ENCODE measurements around the gene ERRFI1. TPM values are rescaled to one million over a fixed set of nuclear protein-coding genes. Genes with fewer than 3 reads are reported as not detected.

The ERRFI1 gene
- total and polyA plus RNA-seq, 4 donors: 60.7 to 424 (median 106) TPM

- no peaks in the 10 kb centered on the region for H3K9me3 ChIP-seq (ENCODE audit: control insufficient read depth in 4 of 4, low read length in 3 of 4)
- no peak for DNase-seq (ENCODE audit: low spot score)
- peaks cover 2 to 24% (median 12%) of the 10 kb centered on the region in 4 donors for H3K4me1 ChIP-seq (ENCODE audit: control insufficient read depth in 4 of 4, insufficient read depth in 4 of 4, low read length in 3 of 4)
- no peak overlapping the region for H3K4me3 ChIP-seq (ENCODE audit: low read depth in 1 of 3, low read length in 3 of 3)
- TF ChIP-seq FOXA1 (IDR thresholded peaks at IDR 0.05): no peak
- TF ChIP-seq, protein P1, sequence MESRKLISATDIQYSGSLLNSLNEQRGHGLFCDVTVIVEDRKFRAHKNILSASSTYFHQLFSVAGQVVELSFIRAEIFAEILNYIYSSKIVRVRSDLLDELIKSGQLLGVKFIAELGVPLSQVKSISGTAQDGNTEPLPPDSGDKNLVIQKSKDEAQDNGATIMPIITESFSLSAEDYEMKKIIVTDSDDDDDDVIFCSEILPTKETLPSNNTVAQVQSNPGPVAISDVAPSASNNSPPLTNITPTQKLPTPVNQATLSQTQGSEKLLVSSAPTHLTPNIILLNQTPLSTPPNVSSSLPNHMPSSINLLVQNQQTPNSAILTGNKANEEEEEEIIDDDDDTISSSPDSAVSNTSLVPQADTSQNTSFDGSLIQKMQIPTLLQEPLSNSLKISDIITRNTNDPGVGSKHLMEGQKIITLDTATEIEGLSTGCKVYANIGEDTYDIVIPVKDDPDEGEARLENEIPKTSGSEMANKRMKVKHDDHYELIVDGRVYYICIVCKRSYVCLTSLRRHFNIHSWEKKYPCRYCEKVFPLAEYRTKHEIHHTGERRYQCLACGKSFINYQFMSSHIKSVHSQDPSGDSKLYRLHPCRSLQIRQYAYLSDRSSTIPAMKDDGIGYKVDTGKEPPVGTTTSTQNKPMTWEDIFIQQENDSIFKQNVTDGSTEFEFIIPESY (IDR thresholded peaks at IDR 0.05): peak; percentile 31
- H3K9ac ChIP-seq (ENCODE audit: low read depth in 1 of 2, low read length in 2 of 2): peak overlapping the region in 1 of 2 donors; percentile 1
- H3K27me3 ChIP-seq (ENCODE audit: control insufficient read depth in 4 of 4, insufficient read depth in 4 of 4, low read length in 3 of 4): no peaks in the 10 kb centered on the region
- peaks cover 3 to 60% (median 49%) of the 10 kb centered on the region in 4 donors for H3K36me3 ChIP-seq (ENCODE audit: control insufficient read depth in 4 of 4, insufficient read depth in 3 of 4, low read depth in 1 of 4, low read length in 3 of 4)
- peak overlapping the region; percentile 17 to 48 for H3K27ac ChIP-seq (ENCODE audit: low read depth in 1 of 2, low read length in 2 of 2)
- WGBS: 74% methylated on average over 6 of the region's 6 CpGs
These were observed 12.3 kb downstream of the ERRFI1 start for GRCh38 chr1:8013800-8014199.

GRCh38 chr1:8013399-8013798 lies 12.7 kb downstream of the ERRFI1 start:
- Histone ChIP-seq H3K27me3 (ENCODE audit: control insufficient read depth in 4 of 4, insufficient read depth in 4 of 4, low read length in 3 of 4) (no peaks in the 10 kb centered on the region), H3K9me3 (ENCODE audit: control insufficient read depth in 4 of 4, low read length in 3 of 4) (no peaks in the 10 kb centered on the region), H3K9ac (ENCODE audit: low read depth in 1 of 2, low read length in 2 of 2) (peak overlapping the region in 1 of 2 donors; percentile 14), H3K4me1 (ENCODE audit: control insufficient read depth in 4 of 4, insufficient read depth in 4 of 4, low read length in 3 of 4) (peaks cover 2 to 21% (median 12%) of the 10 kb centered on the region in 4 donors), H3K4me3 (ENCODE audit: low read depth in 1 of 3, low read length in 3 of 3) (no peak overlapping the region), H3K27ac (ENCODE audit: low read depth in 1 of 2, low read length in 2 of 2) (peak overlapping the region in 1 of 2 donors; percentile 16), H3K36me3 (ENCODE audit: control insufficient read depth in 4 of 4, insufficient read depth in 3 of 4, low read depth in 1 of 4, low read length in 3 of 4) (peaks cover 3 to 58% (median 48%) of the 10 kb centered on the region in 4 donors)
- 80% methylated on average over 11 of the region's 11 CpGs for WGBS
- TF ChIP-seq, protein P2, sequence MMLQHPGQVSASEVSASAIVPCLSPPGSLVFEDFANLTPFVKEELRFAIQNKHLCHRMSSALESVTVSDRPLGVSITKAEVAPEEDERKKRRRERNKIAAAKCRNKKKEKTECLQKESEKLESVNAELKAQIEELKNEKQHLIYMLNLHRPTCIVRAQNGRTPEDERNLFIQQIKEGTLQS (IDR thresholded peaks at IDR 0.05): no peak
- TF ChIP-seq REST (IDR thresholded peaks at IDR 0.05): no peak
- no peak for TF ChIP-seq HNF4A (conservative IDR thresholded peaks at IDR 0.05)
- no peak for TF ChIP-seq FOXA1 (IDR thresholded peaks at IDR 0.05)
- TF ChIP-seq YY1 (IDR thresholded peaks at IDR 0.05): no peak
- TF ChIP-seq JUND (IDR thresholded peaks at IDR 0.05): no peak
- no peak for TF ChIP-seq TAF1 (conservative IDR thresholded peaks at IDR 0.05)
- TF ChIP-seq HNF4G (IDR thresholded peaks at IDR 0.05): no peak
- no peak for TF ChIP-seq FOXA2 (IDR thresholded peaks at IDR 0.05)
- TF ChIP-seq RAD21 (IDR thresholded peaks at IDR 0.05): no peak
- TF ChIP-seq RXRA (IDR thresholded peaks at IDR 0.05): no peak
- TF ChIP-seq, protein P3, sequence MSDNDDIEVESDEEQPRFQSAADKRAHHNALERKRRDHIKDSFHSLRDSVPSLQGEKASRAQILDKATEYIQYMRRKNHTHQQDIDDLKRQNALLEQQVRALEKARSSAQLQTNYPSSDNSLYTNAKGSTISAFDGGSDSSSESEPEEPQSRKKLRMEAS (IDR thresholded peaks at IDR 0.05): no peak
- TF ChIP-seq SP1 (IDR thresholded peaks at IDR 0.05): no peak
- no peak for TF ChIP-seq CTCF (IDR thresholded peaks at IDR 0.05; ENCODE audit: low read depth, low read length, missing input control)
- TF ChIP-seq NR2F2 (IDR thresholded peaks at IDR 0.05): no peak
- TF ChIP-seq, protein P1 (IDR thresholded peaks at IDR 0.05): no peak
- no peak for TF ChIP-seq EGR1 (IDR thresholded peaks at IDR 0.05; ENCODE audit: low read depth in 2 of 2)
- no peak for TF ChIP-seq GABPA (IDR thresholded peaks at IDR 0.05 in 1 of 2, conservative IDR thresholded peaks at IDR 0.05 in 1 of 2)
- no peak for DNase-seq (ENCODE audit: low spot score)

Measured in liver (tissue), 9 donors.